SK-N-MC (cell line): ENCODE results near the gene TMEM86B.

Source experiments
- EZH2 ChIP-seq: fragments of 200-600 bp; sonication (generic); IDR thresholded peaks from one replicate; pipeline ENCODE4 v1.6.1; 2017; ENCODE audit warnings: antibody characterized with exemption
- FOXP2 ChIP-seq: optimal IDR thresholded peaks from 2 replicates; pipeline ENCODE3; 2011; ENCODE audit warnings: mild to moderate bottlenecking, moderate library complexity; ENCODE audit not compliant: insufficient read depth; ENCODE audit errors: extremely low read length, control extremely low read depth
- POLR2AphosphoS5 ChIP-seq: IDR thresholded peaks from 2 replicates; pipeline ENCODE4 v1.6.1; 2012; ENCODE audit warnings: mild to moderate bottlenecking, low read depth, low read length, borderline replicate concordance

- no peak for TF ChIP-seq POLR2AphosphoS5
- no peak for TF ChIP-seq EZH2
- no peak for TF ChIP-seq FOXP2
These were observed 41.8 kb upstream of the TMEM86B start for GRCh38 chr19:55270172-55270942.
